GM21528 (cell line): Measurements from ENCODE around the gene PLXNA1.

Experiments used
- ATAC-seq: cut with Tn5 transposase; IDR thresholded peaks from one replicate; pipeline ENCODE4 v1.9.1; 2021; ENCODE audit warnings: mild to moderate bottlenecking, moderate library complexity; ENCODE audit not compliant: unreplicated experiment, low FRiP score

PLXNA1 gene

DNA sequence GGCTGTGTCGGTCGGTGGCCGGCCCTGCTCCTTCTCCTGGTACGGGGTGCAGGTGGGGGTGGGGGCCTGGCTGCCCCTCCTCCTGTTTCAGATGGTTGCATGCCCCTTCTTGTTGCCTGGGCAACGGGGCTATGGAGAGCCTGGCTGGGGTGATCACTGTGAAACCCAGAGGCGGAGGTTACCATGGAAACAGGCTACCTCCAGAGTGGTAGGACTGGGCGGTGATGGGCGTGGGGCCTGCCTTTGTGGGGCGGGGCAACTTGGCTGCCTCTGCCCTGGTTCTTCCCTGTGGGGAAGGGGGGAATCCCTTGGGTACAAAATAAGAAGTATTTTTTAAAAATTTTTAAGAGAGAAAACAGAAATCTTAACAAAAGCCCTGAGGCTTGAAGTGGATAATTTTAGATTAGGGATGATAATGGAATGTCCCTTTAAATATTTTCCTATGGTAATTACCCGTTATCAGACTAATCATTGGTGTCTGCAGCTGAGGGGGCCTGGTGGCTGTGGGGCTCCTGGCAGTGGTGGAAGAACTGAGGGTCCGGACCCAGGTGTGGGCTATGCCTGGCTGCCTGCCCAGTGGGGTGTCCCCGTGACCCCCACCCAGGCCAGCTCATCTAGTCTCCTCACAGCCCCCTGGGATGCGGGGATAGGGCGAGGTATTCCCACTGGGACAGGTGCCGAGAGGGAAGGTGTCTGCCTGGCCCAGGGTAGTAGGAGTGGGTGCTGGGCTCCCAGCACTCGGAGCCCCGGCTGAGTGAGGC lies 32.5 kb downstream of the PLXNA1 start:
- no peak for ATAC-seq

DNA sequence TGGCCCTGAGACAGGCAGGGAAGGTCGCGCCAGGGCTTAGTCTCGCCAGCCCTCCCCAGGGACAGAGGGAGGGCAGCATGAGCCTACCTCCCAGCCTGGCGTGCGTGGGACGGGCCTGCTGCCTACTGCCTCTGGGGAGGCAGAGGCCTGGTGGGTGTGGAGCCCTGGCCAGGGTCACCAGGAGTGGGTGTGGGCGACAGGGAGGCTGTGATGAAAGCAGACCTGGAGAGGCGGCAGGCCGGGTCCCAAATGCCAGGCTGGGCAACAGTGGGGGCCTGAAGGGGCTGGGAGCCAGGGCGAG lies 33.1 kb downstream of the PLXNA1 start:
- ATAC-seq, result no peak

DNA sequence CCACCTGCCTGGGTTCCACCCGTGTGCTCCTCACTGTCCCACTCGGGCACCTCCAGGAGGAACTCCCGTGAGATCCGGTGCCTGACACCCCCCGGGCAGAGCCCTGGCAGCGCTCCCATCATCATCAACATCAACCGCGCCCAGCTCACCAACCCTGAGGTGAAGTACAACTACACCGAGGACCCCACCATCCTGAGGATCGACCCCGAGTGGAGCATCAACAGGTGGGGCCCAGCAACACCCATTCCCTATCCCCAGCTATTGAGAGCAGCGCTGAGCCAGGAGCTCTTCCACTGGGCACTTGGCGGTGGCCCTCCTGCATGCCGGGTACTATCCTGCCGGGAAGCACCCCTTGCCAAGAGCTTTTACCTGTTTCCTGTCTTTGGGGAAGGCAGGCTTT lies 33.5 kb downstream of the PLXNA1 start:
- no peak for ATAC-seq

DNA sequence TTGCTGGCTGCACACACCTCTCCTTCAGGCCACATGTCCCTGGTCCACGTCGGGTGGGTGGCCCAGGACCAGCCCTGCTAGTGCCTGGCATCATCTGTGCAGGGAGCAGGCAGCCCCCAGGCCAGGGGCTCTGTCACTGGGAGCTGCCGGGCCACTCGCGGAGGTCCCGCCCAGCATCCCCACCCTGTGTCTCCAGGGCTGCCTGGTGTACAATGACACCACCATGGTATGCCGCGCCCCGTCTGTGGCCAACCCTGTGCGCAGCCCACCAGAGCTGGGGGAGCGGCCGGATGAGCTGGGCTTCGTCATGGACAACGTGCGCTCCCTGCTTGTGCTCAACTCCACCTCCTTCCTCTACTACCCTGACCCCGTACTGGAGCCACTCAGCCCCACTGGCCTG lies 34.3 kb downstream of the PLXNA1 start:
- no peak for ATAC-seq

DNA sequence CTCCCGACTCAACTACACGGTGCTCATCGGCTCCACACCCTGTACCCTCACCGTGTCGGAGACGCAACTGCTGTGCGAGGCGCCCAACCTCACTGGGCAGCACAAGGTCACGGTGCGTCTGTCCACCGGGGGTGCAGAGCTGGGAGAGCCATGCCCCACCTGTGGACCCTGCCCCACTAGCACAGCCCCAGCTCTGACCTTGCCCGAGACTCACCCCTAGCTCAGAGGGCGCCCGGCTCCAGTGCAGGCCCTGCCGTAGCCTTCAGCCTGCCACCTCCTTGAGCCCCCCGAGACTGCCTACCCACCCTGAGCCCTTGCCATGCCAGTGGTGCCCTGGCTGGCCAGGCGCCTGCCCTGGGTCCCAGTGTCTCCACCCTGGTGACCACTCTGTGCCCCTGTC lies 34.9 kb downstream of the PLXNA1 start:
- no peak for ATAC-seq

DNA sequence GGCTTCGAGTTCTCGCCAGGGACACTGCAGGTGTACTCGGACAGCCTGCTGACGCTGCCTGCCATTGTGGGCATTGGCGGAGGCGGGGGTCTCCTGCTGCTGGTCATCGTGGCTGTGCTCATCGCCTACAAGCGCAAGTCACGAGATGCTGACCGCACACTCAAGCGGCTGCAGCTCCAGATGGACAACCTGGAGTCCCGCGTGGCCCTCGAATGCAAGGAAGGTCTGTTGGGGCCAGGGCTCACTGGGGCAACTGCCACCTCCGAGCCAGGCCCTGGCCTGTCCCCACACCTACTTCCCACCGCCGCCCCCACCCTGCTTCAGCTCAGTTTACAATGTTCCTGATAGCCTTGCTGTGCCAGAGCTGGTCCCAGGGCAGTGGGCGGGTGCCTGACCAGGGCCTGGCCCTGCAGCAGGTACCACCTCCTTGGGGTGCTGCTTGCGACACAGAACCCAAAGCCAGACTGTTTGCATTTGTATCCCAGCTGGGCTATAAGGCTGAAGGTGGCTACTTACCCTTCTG lies 35.5 kb downstream of the PLXNA1 start:
- no peak for ATAC-seq

DNA sequence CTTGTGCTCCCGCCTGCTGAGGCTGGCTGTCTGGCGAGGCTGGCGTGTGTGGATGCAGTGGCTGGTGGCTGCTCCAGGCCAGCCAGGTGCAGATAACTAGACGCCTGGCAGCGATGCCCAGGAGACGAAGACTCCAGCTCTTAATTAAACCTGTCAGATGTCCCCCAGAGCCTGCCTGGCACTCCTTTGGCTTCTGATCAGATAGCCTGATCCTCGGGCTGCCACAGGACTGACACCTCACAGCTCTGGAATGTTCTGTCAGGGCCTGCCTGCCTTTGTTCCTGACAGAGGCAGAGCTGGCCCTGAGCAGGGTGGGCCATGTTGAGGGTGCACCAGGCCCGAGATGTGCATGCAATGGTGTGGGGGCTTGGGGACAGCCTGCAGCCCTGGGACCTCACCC lies 36.5 kb downstream of the PLXNA1 start:
- ATAC-seq, result no peak

DNA sequence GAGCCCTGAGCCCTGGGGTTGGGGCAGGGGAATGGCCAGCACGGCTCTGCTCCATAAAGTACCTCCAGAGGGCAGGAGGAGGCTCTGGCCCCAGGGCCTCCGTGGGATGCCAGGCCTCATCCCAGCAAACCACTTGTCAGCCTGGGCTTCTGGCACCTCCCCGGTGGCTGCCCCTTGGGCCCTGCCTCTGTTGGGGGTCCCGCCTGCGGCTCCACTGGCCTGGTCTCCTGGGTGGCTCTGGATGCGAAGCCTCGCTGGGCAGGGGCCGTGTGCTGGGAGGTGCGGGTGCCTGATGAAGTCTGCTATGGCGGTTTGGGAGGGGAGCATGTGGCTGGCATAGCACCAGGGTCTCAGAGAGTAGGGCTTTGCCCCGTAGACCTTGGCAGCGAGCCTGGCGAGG lies 37.6 kb downstream of the PLXNA1 start:
- ATAC-seq, result no peak

DNA sequence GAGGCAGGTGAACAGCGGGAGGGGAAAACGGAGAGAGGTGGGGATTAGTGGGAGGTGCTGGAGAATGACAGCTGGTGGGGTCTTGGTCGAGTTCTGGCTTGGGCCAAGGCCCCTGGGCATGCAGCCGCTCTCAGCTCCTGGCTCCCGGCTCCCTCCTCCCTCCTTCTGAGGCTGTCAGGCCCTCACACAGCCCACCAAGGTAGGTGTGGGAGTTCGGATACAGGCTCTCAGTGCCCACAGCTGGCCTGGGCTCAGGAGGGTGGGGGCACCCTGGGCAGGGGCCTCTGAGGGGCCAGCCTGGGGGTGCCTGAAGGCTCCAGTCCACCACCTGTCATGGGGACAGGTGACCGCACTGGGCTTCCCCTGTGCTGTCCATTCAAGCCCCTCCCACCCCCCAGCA lies 39.9 kb downstream of the PLXNA1 start:
- ATAC-seq, result no peak

DNA sequence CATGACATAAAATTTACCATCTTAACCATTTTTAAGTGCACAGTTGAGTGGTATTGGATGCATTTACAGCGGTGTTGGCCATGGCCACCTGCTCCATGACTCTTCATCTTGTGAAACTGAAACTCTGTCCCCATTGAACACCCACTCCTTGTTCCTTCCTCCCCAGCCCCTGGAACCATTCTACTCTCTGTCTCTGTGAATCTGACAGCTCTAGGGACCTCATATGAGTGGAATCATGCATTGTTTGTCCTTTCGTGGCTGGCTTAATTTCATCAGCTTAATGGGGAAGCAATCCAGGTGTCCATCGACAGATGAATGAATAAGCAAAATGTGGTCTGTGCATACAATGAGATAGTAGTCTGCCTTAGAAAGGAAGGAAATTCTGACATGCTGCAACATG lies 42.5 kb downstream of the PLXNA1 start:
- no peak for ATAC-seq

DNA sequence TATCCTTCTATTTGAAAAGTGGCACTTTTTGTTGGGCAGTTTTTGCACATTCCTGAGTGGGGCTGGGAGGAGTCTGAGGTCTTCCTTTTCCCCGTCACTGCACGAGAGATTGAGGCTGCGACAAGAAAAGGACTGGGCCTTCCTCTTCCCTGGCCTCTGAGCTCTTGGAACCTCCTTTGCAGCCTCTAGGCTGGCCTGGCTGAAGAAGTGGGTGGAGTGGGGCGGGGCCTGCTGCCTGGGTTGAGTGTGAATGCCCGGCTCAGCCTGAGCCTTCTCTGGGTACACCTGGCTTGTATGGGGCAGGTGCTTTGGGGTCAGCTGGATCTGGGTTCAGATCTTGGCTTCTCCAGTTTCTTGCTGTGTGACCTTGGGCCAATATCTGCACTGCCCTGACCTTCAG lies 43.1 kb downstream of the PLXNA1 start:
- no peak for ATAC-seq

DNA sequence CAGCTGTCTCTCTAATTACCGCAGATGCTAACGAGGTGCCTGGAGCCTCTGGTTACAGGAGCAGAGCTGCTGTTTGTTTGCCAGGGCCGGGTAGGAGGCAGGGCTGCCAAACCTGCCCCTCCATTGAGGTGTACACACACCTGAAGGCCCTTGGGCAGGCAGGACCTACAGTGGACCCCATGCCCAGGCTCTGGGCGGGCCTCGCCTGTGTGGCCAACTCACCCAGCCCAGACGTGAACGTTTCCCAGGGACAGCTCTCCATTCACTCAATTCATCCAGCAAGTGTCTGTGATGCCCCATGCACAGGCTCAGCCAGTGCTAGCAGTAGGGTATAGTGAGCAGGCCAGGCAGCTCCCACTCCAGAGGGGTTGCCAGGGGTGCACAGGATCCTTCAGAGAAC lies 43.7 kb downstream of the PLXNA1 start:
- ATAC-seq, result no peak

DNA sequence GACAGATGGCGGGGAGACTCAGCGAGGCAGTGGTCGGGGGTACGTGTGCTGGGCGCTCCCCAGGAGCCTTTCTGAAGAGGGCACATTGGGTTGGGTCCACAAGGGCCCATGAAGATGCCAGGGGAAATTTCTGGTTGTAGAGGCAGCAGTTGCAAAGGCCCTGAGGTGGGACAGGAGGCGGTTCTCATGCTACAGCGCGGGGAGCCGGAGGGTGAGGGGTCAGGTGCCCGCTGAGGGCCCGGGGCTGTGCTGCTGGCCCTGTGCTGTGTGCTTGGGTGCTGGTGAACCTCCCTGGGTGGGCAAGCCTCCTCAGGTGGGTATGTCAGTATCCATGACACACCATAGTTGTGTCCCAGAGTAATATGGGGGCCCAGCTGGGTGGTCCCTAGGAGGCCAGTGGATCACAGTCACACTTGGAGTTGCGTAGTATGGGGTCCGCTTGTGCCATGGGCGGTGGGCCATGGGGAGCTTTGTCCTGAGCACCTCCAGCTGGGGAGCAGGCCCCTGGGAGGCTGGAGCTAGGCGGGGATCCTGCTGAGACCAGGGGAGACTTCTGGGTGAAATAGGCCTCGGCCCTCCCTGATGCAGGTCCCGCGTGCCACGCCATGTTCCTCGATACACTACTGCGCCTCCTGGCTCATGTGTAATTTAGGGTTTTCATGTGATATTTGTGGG lies 44.3 kb downstream of the PLXNA1 start:
- no peak for ATAC-seq

DNA sequence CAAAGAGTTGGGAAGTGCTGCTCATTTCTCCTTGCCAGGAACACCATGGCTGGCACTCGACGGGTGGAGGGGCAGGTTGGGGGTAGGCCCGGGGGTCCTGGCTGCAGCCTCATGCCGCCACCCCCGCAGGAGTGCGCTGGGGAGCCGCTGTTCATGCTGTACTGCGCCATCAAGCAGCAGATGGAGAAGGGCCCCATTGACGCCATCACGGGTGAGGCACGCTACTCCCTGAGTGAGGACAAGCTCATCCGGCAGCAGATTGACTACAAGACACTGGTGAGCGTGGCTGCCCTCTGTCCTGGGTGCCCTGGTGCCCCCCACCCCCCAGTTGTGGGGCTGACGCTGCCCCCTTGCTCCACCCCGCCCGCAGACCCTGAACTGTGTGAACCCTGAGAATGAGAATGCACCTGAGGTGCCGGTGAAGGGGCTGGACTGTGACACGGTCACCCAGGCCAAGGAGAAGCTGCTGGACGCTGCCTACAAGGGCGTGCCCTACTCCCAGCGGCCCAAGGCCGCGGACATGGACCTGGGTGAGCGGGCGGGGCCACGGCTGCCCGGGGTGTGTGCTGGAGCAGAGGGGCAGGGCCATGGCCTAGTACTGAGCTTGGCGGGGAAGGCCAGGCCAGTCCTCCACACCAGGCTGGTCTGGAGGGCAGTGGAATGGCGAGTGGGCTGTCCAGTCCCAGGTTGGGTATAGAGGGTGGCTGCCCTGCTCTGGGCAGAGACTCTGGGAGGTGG lies 45.1 kb downstream of the PLXNA1 start:
- no peak for ATAC-seq

DNA sequence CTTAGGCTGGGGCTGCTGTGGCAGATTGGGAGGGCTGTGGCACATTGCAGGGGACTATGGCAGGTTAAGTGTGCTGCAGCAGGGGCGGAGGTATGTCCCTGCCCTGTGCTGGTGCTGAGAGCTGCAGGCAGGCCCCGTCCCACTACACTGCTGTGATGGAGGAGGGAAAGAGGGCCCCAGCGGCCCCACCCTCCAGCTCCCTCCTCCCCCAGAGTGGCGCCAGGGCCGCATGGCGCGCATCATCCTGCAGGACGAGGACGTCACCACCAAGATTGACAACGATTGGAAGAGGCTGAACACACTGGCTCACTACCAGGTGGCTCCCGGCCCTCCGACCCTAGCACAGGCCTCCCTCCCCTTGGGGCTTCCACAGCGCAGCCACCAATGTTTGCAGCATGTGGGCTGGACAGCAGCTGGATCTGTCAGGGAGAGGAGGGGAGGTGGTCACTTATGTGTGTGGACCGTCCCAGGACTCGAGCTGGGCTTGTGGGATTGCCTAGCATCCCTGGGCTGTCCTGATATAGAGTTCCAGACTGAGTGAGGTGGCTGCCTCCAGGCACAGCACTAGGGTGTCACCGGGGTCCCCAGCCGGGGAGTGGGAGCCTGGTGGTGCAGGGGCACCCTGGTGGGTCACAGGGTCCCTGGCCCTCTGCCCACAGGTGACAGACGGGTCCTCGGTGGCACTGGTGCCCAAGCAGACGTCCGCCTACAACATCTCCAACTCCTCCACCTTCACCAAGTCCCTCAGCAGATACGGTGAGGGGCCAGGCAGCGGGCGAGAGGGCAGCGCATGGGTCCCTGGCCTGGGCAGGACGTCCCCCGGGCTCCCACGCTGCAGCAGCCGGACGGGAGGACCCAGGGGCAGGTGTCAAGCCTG lies 46.1 kb downstream of the PLXNA1 start:
- no peak for ATAC-seq

DNA sequence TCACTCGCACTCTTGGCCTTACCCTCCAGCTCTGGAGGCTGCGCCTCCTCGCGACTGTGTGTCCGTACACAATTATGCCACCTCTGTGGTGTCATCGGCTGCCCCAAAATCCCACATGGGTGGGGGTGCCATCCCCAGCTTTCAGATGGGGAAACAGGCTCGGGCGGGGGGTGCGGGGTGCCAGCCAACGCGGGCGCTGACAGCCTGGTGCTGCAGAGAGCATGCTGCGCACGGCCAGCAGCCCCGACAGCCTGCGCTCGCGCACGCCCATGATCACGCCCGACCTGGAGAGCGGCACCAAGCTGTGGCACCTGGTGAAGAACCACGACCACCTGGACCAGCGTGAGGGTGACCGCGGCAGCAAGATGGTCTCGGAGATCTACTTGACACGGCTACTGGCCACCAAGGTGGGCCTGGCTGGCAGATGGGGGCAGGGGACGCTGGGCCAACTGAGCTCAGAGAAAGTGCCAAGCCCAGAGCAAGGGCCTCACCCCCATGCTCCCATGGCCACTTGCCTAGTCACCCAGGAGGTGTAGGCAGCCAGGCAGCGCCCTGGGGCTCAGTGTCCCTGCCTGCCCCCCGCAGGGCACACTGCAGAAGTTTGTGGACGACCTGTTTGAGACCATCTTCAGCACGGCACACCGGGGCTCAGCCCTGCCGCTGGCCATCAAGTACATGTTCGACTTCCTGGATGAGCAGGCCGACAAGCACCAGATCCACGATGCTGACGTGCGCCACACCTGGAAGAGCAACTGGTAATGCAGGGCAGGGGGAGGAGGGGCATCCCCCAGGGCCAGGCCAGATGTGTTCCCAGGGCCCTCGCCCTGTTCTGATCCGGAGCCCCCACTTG lies 47.0 kb downstream of the PLXNA1 start:
- no peak for ATAC-seq

DNA sequence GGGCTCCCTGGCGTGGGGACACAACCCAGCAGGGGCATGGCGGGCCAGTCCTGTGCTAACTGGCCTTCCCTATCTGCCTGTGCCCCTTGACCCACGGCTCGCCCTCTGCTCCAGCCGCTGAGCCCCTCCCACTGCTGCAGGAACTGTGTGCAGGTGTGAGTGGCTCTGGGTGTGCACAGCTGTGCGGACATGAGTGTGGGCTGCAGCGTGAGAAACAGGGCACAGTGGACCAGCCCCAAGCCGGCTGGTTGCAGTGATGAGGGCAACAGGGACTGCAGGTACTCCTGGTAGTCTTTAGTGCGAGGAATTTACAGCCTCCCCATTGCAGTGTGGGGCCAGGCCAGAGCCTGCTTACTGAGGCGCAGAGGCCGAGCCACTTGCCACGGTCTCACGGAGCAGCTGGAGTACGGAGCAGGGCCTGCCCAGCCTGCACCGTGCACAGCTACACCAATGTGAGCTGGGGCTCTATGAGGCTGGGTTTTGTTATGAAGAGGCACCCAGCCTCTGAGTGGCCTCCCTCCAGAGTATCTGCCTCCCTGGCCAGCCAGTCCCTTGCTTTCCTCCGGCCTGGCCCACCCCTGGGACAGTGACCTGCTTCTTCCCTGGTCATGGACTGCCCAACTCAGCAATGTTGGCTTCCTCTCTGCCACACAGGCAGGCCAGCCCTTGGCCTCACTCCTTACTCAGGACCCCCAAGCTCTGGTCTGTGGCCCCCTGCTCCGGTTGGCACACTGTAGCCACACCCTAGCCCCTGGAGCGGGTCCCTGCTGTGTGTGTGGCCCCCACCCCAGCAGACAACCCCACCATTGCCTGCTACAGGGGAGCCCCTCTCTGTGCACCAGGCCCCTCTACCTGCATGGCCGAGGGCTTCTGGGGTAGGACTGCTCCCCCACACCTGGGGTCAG lies 47.8 kb downstream of the PLXNA1 start:
- no peak for ATAC-seq

DNA sequence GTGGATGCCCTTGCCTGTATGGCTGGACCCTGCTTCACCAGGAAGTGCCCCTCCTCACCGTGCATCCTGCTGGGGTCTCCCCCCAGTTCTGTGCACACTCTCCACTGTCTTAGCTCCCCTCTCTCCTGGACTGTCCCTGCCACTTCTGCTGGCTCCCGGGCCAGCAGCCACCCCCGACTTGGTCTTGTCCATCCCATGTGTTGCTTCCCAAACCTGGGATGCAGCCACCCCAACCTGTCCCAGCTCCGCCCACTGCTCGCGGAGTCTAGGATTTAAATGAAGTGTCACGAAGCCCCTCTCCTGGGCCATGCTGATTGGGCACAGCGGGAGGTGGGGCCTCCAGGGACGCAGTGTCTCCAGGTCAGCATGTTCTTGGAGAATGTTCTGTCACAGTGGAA lies 48.5 kb downstream of the PLXNA1 start:
- no peak for ATAC-seq

DNA sequence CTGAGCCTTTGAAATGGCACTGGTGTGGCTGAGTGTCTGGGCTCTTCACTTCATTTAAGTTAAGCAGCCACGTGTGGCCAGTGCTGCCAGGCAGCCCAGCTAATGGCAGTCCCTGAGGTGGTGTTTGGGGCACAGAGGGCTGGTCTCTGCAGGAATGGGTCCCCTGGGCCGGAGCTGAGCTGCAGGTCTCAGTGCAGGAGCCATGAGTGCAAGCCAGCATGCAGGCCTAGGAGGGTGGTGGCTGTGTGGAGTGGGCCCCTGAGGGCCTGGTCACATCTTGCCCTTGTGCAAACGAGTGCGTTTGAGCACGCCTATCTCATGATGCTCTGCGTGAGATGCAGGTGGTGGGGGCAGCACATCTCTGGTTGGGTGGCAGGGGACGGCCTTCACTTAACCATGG lies 48.9 kb downstream of the PLXNA1 start:
- no peak for ATAC-seq
